MM.1S (cell line): Measurements from ENCODE around the gene TAS2R14.

Experiments used
- CTCF ChIP-seq: fragments of 300-600 bp; sonication (generic); IDR thresholded peaks from 2 replicates; pipeline ENCODE4 v1.5.1; 2016; ENCODE audit warnings: antibody characterized with exemption, low read length, mixed read lengths
- EZH2 ChIP-seq: fragments of 300-600 bp; sonication (generic); optimal IDR thresholded peaks from 2 replicates; pipeline ENCODE3; 2017; ENCODE audit warnings: low read depth, mild to moderate bottlenecking, antibody characterized with exemption, low read length, mixed read lengths
- EZH2phosphoT487 ChIP-seq: fragments of 300-600 bp; sonication (generic); IDR thresholded peaks from 2 replicates; pipeline ENCODE4 v1.6.1; 2018; ENCODE audit warnings: antibody characterized with exemption, low read length

- TF ChIP-seq CTCF (no peak), EZH2 (no peak), EZH2phosphoT487 (no peak)
Observed at GRCh38 chr12:10965476-10965875, 26.4 kb upstream of the TAS2R14 start.
